Endothelial cell of umbilical vein (primary cell): Measurements from ENCODE around the gene HIF1AN.

Experiments used
- CTCF ChIP-seq, 2 donors: IDR thresholded peaks; 1 replicate in 1 of 2; 2 replicates in 1 of 2; pipeline ENCODE4 v1.5.1; 2011; ENCODE audit warnings: low read length in 2 of 2, mild to moderate bottlenecking in 2 of 2, moderate library complexity in 2 of 2, control low read depth in 1 of 2, inconsistent platforms in 1 of 2, low read depth in 1 of 2; ENCODE audit not compliant: insufficient read depth in 1 of 2; ENCODE audit errors: extremely low read depth in 1 of 2
- EZH2 ChIP-seq: IDR thresholded peaks from 2 replicates; pipeline ENCODE4 v1.6.1; 2012; ENCODE audit warnings: borderline replicate concordance, low read depth, mild to moderate bottlenecking, moderate library complexity, low read length, inconsistent platforms; ENCODE audit not compliant: severe bottlenecking
- JUN ChIP-seq: IDR thresholded peaks from 2 replicates; pipeline ENCODE4 v1.6.1; 2011; ENCODE audit warnings: borderline replicate concordance, low read depth; ENCODE audit not compliant: insufficient read length, insufficient read depth
- MYC ChIP-seq: IDR thresholded peaks from one replicate; pipeline ENCODE4 v1.6.1; 2011; ENCODE audit warnings: mild to moderate bottlenecking, low read depth, low read length
- POLR2A ChIP-seq: IDR thresholded peaks from 2 replicates; pipeline ENCODE4 v1.6.1; 2012; ENCODE audit warnings: low read depth, mild to moderate bottlenecking, control low read depth, low read length
- POLR2AphosphoS5 ChIP-seq: IDR thresholded peaks from 2 replicates; pipeline ENCODE4 v1.6.1; 2012; ENCODE audit warnings: low read depth, mild to moderate bottlenecking, control low read depth, low read length, moderate library complexity; ENCODE audit not compliant: insufficient read depth

DNA sequence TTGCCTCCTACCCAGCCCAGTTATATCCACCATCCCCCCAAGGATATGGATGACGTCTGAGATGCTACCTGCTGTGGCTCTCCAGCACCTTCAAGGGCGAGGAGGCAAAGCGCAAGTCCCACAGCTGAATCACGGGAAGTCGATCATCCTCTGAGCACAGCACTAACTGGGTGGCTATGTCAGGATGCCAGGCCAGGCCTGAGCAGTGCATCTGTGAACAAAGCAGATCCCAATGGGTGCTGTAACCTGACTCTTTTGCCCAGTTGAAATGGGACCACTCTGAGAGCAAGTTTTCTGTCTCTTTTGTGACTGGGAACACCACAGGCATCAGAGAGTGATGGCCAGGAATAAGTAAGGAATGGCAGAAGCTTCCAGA, 28.4 kb upstream of the HIF1AN start:
- no peak for TF ChIP-seq CTCF (IDR thresholded peaks at IDR 0.05; ENCODE audit: extremely low read depth in 1 of 2, insufficient read depth in 1 of 2, low read depth in 1 of 2, low read length in 2 of 2)
- no peak for TF ChIP-seq POLR2A
- TF ChIP-seq JUN: no peak
- no peak for TF ChIP-seq EZH2
- no peak for TF ChIP-seq MYC
- no peak for TF ChIP-seq POLR2AphosphoS5
